Cardiac fibroblast (primary cell): ENCODE data around the gene SARNP.
A peak's percentile ranks its signal among the peaks of the same experiment; 100 is the strongest.

Experiments
- DNase-seq, 2 donors: peaks; one replicate each; pipeline versions ENCODE4 v3.0.0 to v3.0.0-alpha.2; 2010; ENCODE audit warnings: low read depth in 2 of 2
- H3K4me3 ChIP-seq, 2 donors: replicated peaks in 1 of 2; 1 replicate in 1 of 2; 2 replicates in 1 of 2; pipeline ENCODE4 v1.5.1; 2011; ENCODE audit warnings: low read depth in 2 of 2, low read length in 2 of 2, mild to moderate bottlenecking in 2 of 2, moderate library complexity in 1 of 2
- TF ChIP-seq, protein P1 (sequence below): IDR thresholded peaks from one replicate; pipeline ENCODE4 v1.5.1; 2011; ENCODE audit warnings: low read depth, mild to moderate bottlenecking, low read length, inconsistent platforms

SARNP gene

DNA sequence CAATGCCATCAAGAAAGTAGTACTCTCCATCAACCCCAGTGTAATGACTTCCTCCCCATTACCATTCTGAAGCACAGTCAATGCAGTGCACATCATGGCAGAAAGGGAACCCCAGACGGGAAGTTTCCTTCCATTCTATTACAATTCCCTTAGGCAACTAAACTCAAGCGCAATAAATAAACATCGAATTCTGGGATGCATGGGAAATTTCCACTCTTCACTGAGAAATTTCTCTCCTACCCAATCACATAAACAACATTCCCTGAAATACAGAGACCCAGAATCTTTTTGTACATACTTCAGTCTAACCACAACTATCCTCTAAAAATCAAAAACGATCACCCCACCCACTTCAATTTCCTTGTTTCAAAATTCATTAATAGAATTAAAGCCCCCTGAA is 20.0 kb downstream of the SARNP start:
- H3K4me3 ChIP-seq, result no peak overlapping the region
- TF ChIP-seq, protein P1, sequence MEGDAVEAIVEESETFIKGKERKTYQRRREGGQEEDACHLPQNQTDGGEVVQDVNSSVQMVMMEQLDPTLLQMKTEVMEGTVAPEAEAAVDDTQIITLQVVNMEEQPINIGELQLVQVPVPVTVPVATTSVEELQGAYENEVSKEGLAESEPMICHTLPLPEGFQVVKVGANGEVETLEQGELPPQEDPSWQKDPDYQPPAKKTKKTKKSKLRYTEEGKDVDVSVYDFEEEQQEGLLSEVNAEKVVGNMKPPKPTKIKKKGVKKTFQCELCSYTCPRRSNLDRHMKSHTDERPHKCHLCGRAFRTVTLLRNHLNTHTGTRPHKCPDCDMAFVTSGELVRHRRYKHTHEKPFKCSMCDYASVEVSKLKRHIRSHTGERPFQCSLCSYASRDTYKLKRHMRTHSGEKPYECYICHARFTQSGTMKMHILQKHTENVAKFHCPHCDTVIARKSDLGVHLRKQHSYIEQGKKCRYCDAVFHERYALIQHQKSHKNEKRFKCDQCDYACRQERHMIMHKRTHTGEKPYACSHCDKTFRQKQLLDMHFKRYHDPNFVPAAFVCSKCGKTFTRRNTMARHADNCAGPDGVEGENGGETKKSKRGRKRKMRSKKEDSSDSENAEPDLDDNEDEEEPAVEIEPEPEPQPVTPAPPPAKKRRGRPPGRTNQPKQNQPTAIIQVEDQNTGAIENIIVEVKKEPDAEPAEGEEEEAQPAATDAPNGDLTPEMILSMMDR, result no peak
- DNase-seq, result no peak

- TF ChIP-seq, protein P1, result peak; percentile 55
- no peak overlapping the region for H3K4me3 ChIP-seq
- peak; percentile 66 to 75 for DNase-seq
These were observed 20.5 kb downstream of the SARNP start for GRCh38 chr12:55797068-55797467.

DNA sequence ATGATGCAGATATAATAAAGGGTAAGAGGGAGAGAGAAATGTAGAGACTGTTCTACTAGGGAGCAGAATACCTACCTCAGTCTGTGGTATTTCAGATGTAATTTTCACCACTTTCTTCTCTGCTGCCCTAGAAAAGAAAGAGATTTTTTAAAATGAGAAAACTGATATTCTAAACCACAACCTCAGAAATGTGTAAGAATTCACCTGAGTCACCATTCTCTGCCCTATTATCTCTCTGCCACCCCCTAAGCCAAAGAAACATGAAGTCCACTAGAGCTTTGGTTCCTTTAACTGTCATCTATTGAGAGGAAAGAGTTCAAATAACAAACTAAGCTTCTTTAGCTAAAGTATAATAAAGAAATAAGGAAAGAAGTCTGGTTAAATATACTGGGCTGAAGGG is 21.6 kb downstream of the SARNP start:
- TF ChIP-seq, protein P1, result no peak
- no peak overlapping the region for H3K4me3 ChIP-seq
- DNase-seq, result no peak

DNA sequence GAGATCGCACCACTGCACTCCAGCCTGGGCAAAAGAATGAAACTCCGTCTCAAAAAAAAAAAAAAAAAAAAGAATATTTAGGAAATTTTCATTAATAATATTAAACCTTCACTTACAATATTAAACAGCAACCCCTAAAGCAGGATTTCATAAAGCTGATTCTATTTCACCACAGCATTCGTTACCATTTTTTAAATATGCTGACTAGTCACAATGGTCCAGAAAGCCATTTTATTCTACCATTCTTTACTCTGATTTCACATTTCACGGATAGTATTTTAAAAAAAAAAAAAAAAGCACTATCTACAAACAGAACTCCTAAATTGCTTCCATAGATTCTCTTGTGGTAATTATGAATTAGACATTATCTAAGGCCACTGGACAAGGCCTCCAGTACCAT is 27.6 kb downstream of the SARNP start:
- H3K4me3 ChIP-seq, result no peak overlapping the region
- TF ChIP-seq, protein P1, result no peak
- DNase-seq, result no peak

DNA sequence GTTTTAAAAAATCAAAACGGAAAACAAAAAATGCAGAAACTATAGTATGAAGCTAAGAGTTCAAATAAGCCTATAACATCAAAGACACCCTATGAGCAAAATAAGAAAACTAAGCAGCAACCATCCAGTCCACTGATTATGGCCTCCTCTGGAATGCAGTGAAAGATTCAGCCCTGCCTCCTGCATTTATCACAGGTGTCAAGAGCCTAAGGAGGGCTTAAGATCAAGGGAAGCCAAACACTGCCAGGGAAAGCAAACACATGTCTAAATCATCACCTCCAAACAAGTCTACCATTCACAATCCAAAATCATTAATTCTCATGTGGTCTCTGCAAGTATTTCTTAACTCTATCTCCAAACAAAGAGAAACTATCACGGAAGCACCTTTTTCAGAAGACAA is 28.4 kb downstream of the SARNP start:
- TF ChIP-seq, protein P1, result no peak
- no peak for DNase-seq
- no peak overlapping the region for H3K4me3 ChIP-seq

- H3K4me3 ChIP-seq, result no peak overlapping the region
- TF ChIP-seq, protein P1, result no peak
- DNase-seq, result no peak
These were observed 29.0 kb downstream of the SARNP start for GRCh38 chr12:55788546-55788945.

DNA sequence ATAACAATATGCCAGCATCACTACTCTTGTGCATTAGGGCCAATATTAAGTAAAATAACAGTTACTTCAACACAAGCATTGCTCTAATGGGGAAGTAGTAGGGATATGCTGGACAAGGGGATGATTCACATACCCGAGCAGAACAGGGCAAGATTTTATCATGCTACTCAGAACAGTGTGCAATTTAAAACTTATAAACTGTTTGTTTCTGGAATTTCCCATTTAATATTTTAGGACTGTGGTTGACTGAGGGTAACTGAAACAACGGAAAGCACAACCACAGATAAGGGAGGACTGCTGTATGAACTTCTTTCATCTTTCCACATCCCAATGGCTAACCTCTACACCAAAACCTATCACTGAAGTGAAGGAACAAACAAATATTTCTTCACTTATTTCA is 36.8 kb downstream of the SARNP start:
- TF ChIP-seq, protein P1, result no peak
- H3K4me3 ChIP-seq, result no peak overlapping the region
- DNase-seq, result peak; percentile 13 to 18
